ENCODE measurements around the gene TOP1.

DNA sequence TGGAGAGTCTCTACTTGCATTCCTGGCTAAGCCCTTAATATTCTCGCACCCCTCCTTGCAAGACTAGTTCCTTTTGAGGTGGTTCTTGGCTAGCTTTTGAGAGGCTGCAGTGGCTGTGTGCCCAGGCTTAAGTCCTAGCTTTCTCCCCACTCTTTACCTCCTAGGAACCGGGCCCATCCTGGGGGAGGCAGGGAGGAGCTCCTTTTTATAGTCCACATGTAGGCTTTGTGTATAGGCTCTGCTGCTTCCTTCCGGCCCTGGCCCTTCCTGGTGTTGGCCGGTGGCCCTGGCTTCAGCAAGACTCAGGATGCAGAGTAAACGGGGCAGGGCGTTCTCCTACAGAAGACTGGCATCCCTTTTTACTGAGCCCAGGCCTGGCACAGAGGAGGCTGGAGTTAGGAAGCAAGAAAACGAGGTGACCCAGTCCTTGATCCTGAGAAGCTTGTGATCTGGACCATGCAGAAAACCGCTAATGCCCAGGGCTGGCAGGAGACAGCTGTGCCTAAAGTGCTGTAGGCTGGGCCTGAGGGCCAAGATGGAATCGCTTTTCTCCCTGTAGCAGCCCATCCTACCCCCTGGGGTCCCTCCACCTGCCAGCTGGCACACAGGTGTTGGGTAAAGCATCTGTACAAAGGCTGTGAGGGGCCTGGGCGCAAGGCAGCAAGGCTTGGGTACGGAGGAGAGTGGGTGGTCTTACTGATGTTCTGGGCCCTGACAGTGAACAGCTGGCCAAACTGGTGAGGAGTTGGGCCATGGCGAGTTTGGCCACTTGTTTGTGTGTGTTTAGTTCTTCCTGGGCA is 117.4 kb downstream of the TOP1 start:
- TF ChIP-seq, protein P1, sequence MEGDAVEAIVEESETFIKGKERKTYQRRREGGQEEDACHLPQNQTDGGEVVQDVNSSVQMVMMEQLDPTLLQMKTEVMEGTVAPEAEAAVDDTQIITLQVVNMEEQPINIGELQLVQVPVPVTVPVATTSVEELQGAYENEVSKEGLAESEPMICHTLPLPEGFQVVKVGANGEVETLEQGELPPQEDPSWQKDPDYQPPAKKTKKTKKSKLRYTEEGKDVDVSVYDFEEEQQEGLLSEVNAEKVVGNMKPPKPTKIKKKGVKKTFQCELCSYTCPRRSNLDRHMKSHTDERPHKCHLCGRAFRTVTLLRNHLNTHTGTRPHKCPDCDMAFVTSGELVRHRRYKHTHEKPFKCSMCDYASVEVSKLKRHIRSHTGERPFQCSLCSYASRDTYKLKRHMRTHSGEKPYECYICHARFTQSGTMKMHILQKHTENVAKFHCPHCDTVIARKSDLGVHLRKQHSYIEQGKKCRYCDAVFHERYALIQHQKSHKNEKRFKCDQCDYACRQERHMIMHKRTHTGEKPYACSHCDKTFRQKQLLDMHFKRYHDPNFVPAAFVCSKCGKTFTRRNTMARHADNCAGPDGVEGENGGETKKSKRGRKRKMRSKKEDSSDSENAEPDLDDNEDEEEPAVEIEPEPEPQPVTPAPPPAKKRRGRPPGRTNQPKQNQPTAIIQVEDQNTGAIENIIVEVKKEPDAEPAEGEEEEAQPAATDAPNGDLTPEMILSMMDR (conservative IDR thresholded peaks at IDR 0.05 in 1 of 2, IDR thresholded peaks at IDR 0.05 in 1 of 2; ENCODE audit: extremely low read depth in 1 of 2, insufficient read depth in 1 of 2, low read depth in 1 of 2, low read length in 2 of 2): no peak
- no peak for TF ChIP-seq EZH2 (IDR thresholded peaks at IDR 0.05; ENCODE audit: borderline replicate concordance, low read length)
